Activated CD4-positive, CD25-positive, alpha-beta regulatory T cell treated with anti-CD3 and anti-CD28 coated beads, Interleukin-2, amount 50 U/mL, for 16 hours (primary cell): ENCODE results near the gene RGS1.

ENCODE experiments used
- DNase-seq: peaks from one replicate; pipeline ENCODE4 v3.0.0-alpha.2; 2020; ENCODE audit warnings: low read depth, low spot score

Gene RGS1, protein sequence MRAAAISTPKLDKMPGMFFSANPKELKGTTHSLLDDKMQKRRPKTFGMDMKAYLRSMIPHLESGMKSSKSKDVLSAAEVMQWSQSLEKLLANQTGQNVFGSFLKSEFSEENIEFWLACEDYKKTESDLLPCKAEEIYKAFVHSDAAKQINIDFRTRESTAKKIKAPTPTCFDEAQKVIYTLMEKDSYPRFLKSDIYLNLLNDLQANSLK

GRCh38 chr1:192575499-192576189 lies at the start of gene RGS1:
RGS1 (plus strand) TSS chr1:192575773; CDS start chr1:192575793, 20 bp downstream.
- peak; percentile 51 for DNase-seq

DNA sequence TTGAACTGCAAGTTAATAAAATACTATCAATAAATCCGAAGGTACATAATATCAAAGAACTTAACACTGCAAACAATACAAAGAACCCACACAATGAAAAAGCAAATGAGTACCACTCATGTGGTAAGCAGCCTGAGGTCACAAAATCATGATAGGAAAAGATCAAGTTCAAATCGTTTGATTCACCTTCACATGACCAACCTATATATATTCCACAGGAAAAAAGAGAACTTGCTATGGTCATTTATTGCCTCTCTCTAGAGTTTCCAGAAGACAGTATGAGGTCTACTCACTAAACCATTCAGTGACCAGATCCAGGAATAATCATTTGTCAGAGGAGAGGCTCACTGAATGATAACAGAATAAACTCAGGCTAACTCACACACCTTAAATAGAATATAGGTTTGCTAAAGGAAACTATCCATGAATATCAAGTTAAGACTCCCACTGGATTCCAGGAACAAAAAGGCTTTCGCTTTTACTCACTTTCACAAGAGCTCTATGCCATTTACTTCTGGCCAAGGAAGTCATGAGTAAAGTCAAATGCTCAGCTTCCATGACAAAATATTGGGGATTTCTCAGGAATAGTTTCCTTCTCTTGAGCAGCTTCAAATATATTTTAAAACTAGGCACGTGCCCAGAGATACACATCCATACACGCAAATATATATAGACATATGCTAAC lies 48.3 kb upstream of the RGS1 start:
- no peak for DNase-seq

- DNase-seq = no peak
Measured at GRCh38 chr1:192527950-192528349, 47.6 kb upstream of the RGS1 start.

DNA sequence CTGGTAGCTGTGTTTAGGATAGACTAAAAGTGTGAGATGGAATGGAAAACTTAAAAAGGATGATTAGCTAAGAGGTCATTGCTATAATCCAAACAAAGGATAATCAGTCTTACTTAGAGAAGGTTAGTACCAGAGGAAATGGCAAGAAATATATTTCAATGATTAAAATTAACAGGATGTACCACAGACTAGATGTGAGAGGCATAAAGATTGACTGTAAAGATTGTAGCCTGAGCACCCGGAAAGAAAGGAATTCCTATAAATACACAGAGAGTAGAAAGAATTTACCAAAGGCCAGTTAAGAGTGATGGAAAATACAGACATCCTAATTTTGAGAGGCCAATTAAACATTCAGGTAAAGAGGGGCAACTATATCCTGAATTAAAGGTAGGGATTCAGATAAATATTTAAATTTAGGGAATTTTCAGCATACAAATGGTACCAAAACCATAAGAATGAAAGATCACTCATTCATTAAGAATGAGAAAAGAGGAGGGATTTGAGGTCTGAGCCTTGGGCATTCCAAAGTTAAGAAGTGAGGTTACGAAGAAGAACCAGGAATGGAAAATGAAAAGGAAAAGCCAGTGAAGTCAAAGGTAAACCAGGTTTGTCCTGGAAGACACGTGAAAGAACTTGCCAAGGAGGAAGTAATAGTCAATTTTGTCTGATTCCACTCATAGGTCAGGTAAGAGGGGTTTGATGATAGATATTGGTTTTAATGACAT lies 46.4 kb upstream of the RGS1 start:
- no peak for DNase-seq

DNA sequence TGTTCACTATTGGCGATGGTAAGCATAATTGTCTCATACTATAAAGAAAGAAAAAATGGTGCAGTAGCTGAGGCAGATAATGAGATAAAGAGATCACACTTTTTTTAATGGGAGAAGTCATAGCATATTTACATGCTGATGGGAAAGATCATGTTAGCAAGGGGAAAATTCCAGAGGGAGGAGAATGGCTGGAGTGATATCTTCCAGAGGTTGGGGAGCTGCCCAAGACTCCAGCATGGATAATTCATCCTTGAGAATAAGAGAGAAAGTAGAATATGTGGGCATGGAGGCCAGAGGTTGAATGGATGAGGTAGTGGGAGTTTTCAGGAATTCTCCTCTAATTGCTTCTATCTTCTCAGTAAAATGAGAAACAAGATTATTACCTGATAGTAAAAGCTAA lies 45.8 kb upstream of the RGS1 start:
- no peak for DNase-seq

DNA sequence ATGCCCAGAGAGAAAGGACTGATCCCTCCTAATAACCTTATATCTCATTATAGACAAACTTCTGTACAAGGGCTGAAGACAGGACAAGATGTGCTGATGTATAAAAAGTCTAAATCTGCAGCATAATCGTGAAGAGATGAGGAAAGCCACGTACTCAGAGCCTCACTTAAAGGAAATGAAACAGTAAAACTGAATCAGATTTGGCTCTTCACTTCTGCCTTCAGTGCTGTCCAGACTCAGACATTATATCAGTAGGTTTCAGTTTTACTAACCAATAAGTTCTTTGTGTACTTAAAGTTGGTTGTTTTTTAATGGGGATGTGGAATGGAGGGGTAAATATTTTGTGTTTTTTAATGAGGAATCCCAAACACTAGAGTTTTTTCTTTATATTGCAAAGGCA lies 45.3 kb upstream of the RGS1 start:
- no peak for DNase-seq

- peak; percentile 16 for DNase-seq
Measured at GRCh38 chr1:192531037-192531703, 44.4 kb upstream of the RGS1 start.

GRCh38 chr1:192534666-192535065 lies 40.9 kb upstream of the RGS1 start:
- no peak for DNase-seq

DNA sequence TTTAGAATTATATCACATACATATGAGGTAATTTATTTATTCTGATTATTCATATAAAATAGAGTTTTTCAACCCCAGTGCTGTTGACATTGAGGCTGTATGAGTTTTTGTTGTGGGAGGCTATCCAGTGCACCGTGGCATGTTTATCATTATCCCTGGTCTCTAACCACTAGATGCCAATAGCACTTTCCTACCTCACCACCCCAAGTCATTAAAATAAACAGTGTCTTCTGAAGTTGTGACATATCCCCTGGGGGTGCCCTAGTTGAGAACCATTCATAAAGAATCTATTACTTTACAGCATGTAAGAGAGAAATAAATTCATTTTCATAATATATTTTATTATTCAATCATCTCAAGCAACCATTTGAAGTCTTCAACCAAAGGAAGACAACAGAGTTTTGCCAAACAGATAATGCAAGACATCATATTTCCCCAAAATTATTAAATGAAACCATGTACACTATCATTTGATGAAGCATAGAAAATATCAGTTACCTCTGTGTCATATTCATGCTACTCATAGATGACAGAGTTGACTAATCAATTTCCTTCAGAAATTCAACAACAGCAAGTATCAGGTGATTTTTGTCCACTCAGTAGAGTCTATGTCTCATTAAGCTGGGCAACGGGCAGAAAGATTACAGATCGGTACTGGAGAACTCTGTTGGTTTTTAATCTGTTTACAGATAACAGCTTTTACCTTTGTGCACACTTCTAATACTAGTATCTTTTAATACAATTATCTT lies 39.5 kb upstream of the RGS1 start:
- no peak for DNase-seq

GRCh38 chr1:192538407-192539296 lies 36.9 kb upstream of the RGS1 start:
- DNase-seq = no peak

GRCh38 chr1:192539297-192540092 lies 36.1 kb upstream of the RGS1 start:
- DNase-seq = no peak

DNA sequence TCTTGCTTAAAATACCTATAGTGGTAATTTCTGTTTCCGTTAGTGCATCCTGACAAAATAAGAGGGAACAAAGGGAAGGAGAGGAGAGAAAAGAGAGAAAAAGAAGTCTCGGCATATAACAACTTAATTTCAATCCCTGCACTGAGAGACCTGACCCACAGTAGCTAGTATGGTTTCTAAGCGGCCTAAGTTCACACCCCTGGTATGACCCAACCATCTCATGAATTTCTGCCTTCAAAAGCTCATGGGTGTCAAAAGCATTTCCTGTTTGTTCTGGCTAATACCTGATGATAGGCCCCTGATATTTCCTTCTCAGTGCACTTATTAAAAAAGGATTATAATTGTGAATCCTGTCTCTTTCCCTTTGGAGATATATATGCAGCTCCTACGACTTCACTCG lies 32.1 kb upstream of the RGS1 start:
- DNase-seq = no peak

DNA sequence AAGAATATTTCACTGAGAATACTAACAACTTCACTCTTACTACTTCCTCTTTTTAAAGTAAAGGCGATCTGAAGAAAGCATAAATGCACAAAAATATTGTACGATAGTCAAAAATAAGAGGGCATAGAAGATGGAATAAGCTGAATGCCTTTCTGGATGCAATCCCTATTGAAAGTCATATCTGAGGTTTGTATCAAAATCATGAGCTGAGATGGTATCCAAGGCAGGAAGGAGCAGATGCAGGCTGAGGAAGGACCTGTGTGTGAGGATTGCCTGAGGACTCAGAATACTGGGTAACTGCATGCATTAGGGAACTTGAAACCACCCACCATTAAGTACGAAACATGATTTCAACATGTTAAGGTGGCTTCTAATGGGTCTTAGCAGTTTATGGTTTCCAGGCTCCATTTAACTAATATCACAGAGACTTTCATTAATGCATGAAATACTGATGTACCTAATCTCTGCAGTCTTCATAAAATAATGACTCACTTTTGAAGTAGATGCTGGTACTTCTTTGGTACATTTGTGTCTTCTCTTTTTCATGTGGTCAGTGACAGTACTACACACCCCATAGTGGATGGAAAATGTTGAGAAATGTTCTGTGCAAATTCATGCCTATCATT lies 29.6 kb upstream of the RGS1 start:
- DNase-seq = no peak

GRCh38 chr1:192546596-192547190 lies 28.9 kb upstream of the RGS1 start:
- DNase-seq = no peak

DNA sequence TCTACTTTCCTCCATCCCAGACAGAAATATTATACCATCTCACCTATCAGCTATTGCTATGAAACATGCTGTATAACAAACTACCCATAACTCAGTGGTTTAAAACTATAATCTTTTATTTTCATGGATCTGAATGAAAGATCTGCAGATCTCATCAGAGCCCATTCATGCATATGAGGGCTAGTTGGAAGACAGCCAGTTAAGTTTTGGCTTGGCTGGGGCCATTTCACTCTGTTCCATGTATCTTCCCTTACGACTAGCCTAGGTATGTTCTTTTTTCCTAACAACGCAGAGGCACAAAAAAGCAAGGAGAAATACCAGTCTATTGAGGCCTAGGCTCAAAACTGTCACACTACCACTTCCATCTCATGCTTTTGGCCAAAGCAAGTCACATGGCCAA lies 28.1 kb upstream of the RGS1 start:
- no peak for DNase-seq

- no peak for DNase-seq
Measured at GRCh38 chr1:192549937-192550336, 25.6 kb upstream of the RGS1 start.

DNA sequence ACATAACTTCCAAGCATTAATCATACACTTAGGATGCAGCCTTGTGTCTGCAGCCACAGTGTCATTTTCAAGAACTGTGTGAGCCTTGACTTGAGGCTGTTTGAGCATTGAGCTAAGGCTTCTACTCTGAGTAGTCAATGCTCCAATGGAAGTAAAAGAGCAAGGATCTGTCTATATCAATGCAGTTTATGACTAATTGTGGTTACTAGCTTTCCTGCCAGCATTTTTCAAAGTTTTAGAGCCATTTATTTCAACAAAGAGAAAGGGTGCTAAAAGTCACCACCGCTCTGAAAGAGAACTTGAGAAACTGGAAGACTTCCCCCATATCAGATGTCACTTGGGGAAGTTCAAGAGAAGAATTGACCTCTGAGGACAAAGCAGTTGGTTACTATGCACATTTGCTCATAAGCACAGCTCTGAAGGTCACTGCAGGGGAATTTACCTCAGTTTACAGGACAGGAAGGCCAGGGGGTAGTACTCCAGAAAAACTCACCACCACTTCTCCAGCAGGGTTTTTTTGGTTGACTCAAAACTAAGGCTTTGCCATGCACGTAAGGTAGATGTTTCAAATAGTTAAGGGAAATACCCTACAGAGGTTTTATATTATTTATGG lies 24.5 kb upstream of the RGS1 start:
- no peak for DNase-seq

GRCh38 chr1:192552760-192553191 lies 22.8 kb upstream of the RGS1 start:
- no peak for DNase-seq
